ENCODE data around the gene HEATR3.

DNA sequence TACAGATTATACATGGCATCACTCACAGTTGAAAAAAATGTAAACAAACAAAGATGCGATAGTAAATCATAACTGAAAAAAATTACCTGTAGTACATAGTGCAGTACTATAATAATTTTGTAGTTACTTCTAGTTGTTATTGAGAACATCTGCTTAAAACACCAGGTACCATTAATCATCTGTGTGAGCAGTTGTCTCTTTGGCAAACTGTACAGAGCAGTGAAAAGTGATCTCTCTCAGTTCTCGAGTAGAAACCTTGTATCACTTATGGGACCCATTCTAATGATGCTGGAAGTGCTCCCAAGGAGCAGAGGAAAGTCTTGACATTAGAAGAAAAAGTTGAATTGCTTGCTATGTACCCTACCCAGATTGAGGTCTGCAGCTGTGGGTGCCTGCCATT, 78.4 kb downstream of the HEATR3 start:
- TF ChIP-seq, protein P1, sequence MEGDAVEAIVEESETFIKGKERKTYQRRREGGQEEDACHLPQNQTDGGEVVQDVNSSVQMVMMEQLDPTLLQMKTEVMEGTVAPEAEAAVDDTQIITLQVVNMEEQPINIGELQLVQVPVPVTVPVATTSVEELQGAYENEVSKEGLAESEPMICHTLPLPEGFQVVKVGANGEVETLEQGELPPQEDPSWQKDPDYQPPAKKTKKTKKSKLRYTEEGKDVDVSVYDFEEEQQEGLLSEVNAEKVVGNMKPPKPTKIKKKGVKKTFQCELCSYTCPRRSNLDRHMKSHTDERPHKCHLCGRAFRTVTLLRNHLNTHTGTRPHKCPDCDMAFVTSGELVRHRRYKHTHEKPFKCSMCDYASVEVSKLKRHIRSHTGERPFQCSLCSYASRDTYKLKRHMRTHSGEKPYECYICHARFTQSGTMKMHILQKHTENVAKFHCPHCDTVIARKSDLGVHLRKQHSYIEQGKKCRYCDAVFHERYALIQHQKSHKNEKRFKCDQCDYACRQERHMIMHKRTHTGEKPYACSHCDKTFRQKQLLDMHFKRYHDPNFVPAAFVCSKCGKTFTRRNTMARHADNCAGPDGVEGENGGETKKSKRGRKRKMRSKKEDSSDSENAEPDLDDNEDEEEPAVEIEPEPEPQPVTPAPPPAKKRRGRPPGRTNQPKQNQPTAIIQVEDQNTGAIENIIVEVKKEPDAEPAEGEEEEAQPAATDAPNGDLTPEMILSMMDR (IDR thresholded peaks at IDR 0.05) = no peak
- TF ChIP-seq POLR2A (IDR thresholded peaks at IDR 0.05) = no peak
- TF ChIP-seq POLR2AphosphoS5 (IDR thresholded peaks at IDR 0.05) = no peak
- TF ChIP-seq EP300 (IDR thresholded peaks at IDR 0.05; ENCODE audit: low read depth) = no peak

Measured in transverse colon (tissue), 4 donors.